Transverse colon (tissue), 4 donors: ENCODE results near the gene DNHD1. TPM values are rescaled to one million over a fixed set of nuclear protein-coding genes. Genes with fewer than 3 reads are reported as not detected.

Experiments
- DNase-seq: peaks from one replicate; pipeline ENCODE4 v3.0.0-alpha.2; 2019
- H3K27ac ChIP-seq, 4 donors: fragments of 200-600 bp; sonication (generic); 2 replicates each; pipeline ENCODE4 v1.5.1; 2016 to 2018; ENCODE audit warnings: inconsistent platforms in 4 of 4
- H3K27me3 ChIP-seq: fragments of 200-600 bp; sonication (generic); 2 replicates; pipeline ENCODE4 v1.5.1; 2017; ENCODE audit warnings: inconsistent platforms
- H3K36me3 ChIP-seq, 4 donors: fragments of 200-600 bp; sonication (generic); 2 replicates each; pipeline ENCODE4 v1.5.1; 2017 to 2019; ENCODE audit warnings: inconsistent platforms in 4 of 4
- H3K4me1 ChIP-seq, 4 donors: fragments of 200-600 bp; sonication (generic); 2 replicates each; pipeline ENCODE4 v1.5.1; 2017 to 2020; ENCODE audit warnings: inconsistent platforms in 4 of 4
- H3K4me3 ChIP-seq, 4 donors: fragments of 200-600 bp; sonication (generic); 1 replicate in 1 of 4; 2 replicates in 3 of 4; pipeline versions ENCODE4 v1.5.1 to v1.6.1; 2017 to 2019; ENCODE audit warnings: inconsistent platforms in 4 of 4
- H3K9me3 ChIP-seq, 2 donors: fragments of 200-600 bp; sonication (generic); 2 replicates each; pipeline ENCODE4 v1.5.1; 2017 to 2019; ENCODE audit warnings: inconsistent platforms in 2 of 2
- EP300 ChIP-seq: sonication (generic); formaldehyde crosslinking; IDR thresholded peaks from one replicate; pipeline ENCODE4 v1.6.1; 2017; ENCODE audit warnings: antibody characterized with exemption, low read depth
- POLR2A ChIP-seq: fragments of 450-650 bp; IDR thresholded peaks from one replicate; pipeline ENCODE4 v1.6.1; 2016; ENCODE audit warnings: antibody characterized with exemption, mild to moderate bottlenecking, moderate library complexity
- POLR2AphosphoS5 ChIP-seq, 3 donors: sonication (generic); formaldehyde crosslinking; IDR thresholded peaks; one replicate each; pipeline ENCODE4 v1.6.1; 2016; ENCODE audit warnings: antibody characterized with exemption in 3 of 3
- WGBS, 2 donors: methylation state at CpG; one replicate each; pipeline ENCODE4 v1.1.5; 2018; ENCODE audit warnings: low coverage in 1 of 2; 5-methylcytosine and 5-hydroxymethylcytosine counted together
- in situ Hi-C, 4 donors: fragments of 200-750 bp; cut with MboI; loops; one replicate each; pipeline versions ENCODE4 v1.15.0 to v1.15.1; 2017; ENCODE audit warnings: low sequenced_read_pairs in 3 of 4, low pct_ligation_motif_present in 1 of 4, low pct_unique_long_range_greater_than_20kb in 1 of 4
- intact Hi-C: fragments of 100-400 bp; cut with DNase I; formaldehyde crosslinking; loops from one replicate; pipeline ENCODE4 v1.15.1; 2023; ENCODE audit warnings: low total_unique reads
- total RNA-seq, 4 donors: library from RNA; depleted of rRNA; stranded (reverse); fragments of >200 nt; gene quantifications; one replicate each; pipeline ENCODE4 v1.1.0, GENCODE V29; 2016
- TF ChIP-seq, protein P1 (sequence below), 5 experiments: fragments of 200-600 bp in 3 of 5; fragments of 450-650 bp in 2 of 5; sonication (generic) in 3 of 5; IDR thresholded peaks; 1 replicate in 2 of 5; 2 replicates in 3 of 5; pipeline ENCODE4 v1.5.1; 2016 to 2017; ENCODE audit warnings: antibody characterized with exemption in 5 of 5, inconsistent platforms in 3 of 5, mild to moderate bottlenecking in 2 of 5, moderate library complexity in 1 of 5

DNHD1 gene
- total RNA-seq, 4 donors from 2014 or later: 19.3 to 57.5 (median 34.0) TPM

DNA sequence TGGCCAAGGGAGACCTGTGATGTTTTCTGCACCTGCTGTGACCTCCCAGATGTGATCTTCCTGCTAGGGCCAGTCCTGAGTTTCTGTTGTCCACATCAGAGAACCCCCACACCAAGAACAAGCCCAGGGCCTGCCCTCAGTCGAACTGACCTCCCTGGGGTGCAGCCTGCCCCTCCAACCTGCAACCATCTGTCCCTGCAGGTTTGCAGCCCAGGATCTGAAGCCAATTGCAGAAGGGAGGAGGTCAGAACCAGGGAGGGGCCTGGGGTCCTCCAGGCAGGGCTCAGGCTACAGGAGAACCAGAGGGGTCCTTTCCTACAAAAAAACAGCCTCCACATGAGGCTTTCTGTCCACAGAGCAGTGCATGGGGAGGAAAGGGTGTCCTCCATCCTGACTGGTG, 24.1 kb upstream of the DNHD1 start:
- H3K36me3 ChIP-seq: peaks cover 0 to under 1% (median 0%) of the 10 kb centered on the region in 4 donors
- TF ChIP-seq POLR2A (no peak), EP300 (no peak), POLR2AphosphoS5 (IDR thresholded peaks at IDR 0.05) (no peak)
- TF ChIP-seq, protein P1, sequence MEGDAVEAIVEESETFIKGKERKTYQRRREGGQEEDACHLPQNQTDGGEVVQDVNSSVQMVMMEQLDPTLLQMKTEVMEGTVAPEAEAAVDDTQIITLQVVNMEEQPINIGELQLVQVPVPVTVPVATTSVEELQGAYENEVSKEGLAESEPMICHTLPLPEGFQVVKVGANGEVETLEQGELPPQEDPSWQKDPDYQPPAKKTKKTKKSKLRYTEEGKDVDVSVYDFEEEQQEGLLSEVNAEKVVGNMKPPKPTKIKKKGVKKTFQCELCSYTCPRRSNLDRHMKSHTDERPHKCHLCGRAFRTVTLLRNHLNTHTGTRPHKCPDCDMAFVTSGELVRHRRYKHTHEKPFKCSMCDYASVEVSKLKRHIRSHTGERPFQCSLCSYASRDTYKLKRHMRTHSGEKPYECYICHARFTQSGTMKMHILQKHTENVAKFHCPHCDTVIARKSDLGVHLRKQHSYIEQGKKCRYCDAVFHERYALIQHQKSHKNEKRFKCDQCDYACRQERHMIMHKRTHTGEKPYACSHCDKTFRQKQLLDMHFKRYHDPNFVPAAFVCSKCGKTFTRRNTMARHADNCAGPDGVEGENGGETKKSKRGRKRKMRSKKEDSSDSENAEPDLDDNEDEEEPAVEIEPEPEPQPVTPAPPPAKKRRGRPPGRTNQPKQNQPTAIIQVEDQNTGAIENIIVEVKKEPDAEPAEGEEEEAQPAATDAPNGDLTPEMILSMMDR (IDR thresholded peaks at IDR 0.05): no peak
- H3K9me3 ChIP-seq: no peaks in the 10 kb centered on the region
- peaks cover 20 to 62% (median 46%) of the 10 kb centered on the region in 4 donors for H3K4me1 ChIP-seq
- DNase-seq: no peak
- 67% methylated on average over 1 of the region's 1 CpG; no CpG with 5 or more reads in 1 of the 2 donors for WGBS, 2 donors
- peak overlapping the region; percentile 55 to 77 (median 72) for H3K4me3 ChIP-seq
- peak overlapping the region; percentile 92 to 99 (median 97) for H3K27ac ChIP-seq
- intact Hi-C loops (no loop called here), in situ Hi-C loops (loop anchor here in 1 of 4 donors (10.0 kb wide), 1 partner anchor 132 kb away; the partner anchor contains the start of genes ILK and RRP8)
- no peaks in the 10 kb centered on the region for H3K27me3 ChIP-seq

DNA sequence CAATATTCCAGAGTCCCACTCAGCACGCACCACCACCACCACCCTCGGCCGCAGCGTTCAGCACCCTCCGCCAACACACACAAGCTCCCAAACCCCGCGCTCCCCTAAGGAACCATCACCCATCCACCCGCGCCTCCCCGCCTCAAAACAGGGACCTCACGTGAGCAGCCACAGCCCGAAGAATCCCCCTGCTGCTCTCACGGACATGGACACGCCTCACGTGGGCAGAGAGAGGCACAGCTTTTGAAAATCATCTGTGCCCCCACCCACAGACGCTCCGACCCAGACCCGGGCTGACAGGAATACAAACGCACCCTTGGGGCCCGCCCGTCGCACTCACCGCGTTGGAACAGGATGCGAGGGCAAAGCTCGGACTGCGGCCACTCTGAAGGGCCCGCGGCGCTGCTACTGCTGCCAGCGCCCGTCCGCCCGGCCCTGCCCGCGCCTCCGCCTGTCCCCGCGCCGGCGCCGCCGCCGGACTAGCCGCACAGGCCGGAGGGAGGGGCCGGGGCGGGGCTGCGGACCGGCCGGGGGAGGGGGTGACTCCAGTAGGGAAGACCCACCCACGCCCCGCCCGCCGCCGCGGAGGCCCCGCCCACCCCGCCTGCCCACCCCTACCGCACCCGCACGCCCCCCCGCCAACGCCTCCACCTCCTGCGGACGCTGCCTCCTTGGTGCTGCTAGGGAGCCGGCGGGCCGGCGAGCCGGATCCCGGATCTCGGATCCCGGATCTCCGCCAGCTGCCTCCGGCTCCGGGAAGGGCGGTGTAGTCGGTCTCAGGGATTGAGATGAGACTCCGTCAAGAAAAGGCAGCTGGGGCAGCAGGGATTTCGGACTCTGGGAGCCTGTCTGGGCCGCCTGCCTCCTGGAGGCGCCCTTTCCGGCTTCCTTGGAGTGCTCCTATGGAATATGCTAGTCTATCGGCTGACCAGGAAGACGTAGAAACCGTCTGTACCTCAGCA, 23.3 kb upstream of the DNHD1 start, which contains the start of gene TRIM3:
TRIM3 (minus strand) TSS at position 491 of the 962 bp plus-strand sequence. CDS start 8,246 bp downstream, outside the sequence.
- TF ChIP-seq, protein P1 (IDR thresholded peaks at IDR 0.05): peak in 3 of 5 experiments; percentile 9 to 25 (median 13)
- TF ChIP-seq POLR2AphosphoS5 (IDR thresholded peaks at IDR 0.05): peak; percentile 58 to 80 (median 79)
- no peak for TF ChIP-seq EP300
- peak; percentile 85 for TF ChIP-seq POLR2A
- intact Hi-C loops: no loop called here
- H3K27me3 ChIP-seq: no peaks in the 10 kb centered on the region
- WGBS, 2 donors: 3% methylated on average over 57 of the region's 87 CpGs; no CpG with 5 or more reads in 1 of the 2 donors
- in situ Hi-C loops: loop anchor here in 1 of 4 donors (10.0 kb wide), 1 partner anchor 131 kb away; the partner anchor contains the start of genes ILK and RRP8
- H3K4me1 ChIP-seq: peaks cover 20 to 61% (median 45%) of the 10 kb centered on the region in 4 donors
- peak within 1 kb of the TSS; percentile 55 to 77 (median 72) for H3K4me3 ChIP-seq
- peak; percentile 96 for DNase-seq
- peak within 1 kb of the TSS; percentile 92 to 99 (median 97) for H3K27ac ChIP-seq
- no peaks in the 10 kb centered on the region for H3K9me3 ChIP-seq
- peaks cover 0 to 9% (median 0%) of the 10 kb centered on the region in 4 donors for H3K36me3 ChIP-seq

DNA sequence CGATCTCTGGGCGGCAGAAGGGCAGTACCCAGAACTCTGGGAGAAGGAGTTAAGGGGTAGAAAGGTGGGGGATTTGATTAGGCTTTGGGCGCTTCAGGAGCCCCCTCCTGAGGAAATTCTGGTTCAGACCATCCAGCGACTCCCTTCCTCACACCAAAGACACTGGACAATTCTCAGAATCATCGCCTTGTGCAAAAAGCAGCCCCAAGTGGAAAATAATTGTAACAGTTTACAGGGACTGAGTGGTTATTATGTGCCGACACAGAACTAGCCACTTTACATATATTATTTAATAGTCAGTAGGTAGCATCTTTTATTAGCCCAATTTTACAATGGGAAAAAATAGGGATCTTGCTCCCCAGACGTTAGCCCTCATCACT, 22.7 kb upstream of the DNHD1 start:
- peak overlapping the region; percentile 92 to 99 (median 97) for H3K27ac ChIP-seq
- peak overlapping the region in 3 of 4 donors; percentile 55 to 75 (median 69) for H3K4me3 ChIP-seq
- H3K27me3 ChIP-seq: no peaks in the 10 kb centered on the region
- intact Hi-C loops: no loop called here
- no peak for TF ChIP-seq POLR2AphosphoS5 (IDR thresholded peaks at IDR 0.05)
- TF ChIP-seq POLR2A: peak; percentile 0
- TF ChIP-seq, protein P1 (IDR thresholded peaks at IDR 0.05): peak in 1 of 5 experiments; percentile 4
- in situ Hi-C loops: loop anchor here in 1 of 4 donors (10.0 kb wide), 1 partner anchor 130 kb away; the partner anchor contains the start of genes ILK and RRP8
- H3K36me3 ChIP-seq: peaks cover 0 to 9% (median 0%) of the 10 kb centered on the region in 4 donors
- WGBS, 2 donors: 15% methylated on average over 7 of the region's 7 CpGs; no CpG with 5 or more reads in 1 of the 2 donors
- H3K4me1 ChIP-seq: peaks cover 17 to 54% (median 41%) of the 10 kb centered on the region in 4 donors
- DNase-seq: no peak
- no peaks in the 10 kb centered on the region for H3K9me3 ChIP-seq
